Endothelial cell of umbilical vein (primary cell): ENCODE results near the gene RALGAPA1. TPM values are rescaled to one million over a fixed set of nuclear protein-coding genes. Genes with fewer than 3 reads are reported as not detected.

Source experiments
- BruUV-seq: library from RNA; stranded (reverse); fragments of 400-500 nt; replicated peaks from 2 replicates; lab custom pipeline; 2021; lab: Mats Ljungman, UMichigan
- CTCF ChIA-PET: fragments of 300-600, 350-600 bp; sonication (Branson Sonifier 250); formaldehyde crosslinking; loops from one replicate; lab custom pipeline; 2021; ENCODE audit warnings: antibody characterized with exemption, inconsistent platforms; lab: Charles Lee
- POLR2A ChIA-PET: fragments of 300-600, 350-600 bp; sonication (Branson Sonifier 250); formaldehyde crosslinking; loops from one replicate; lab custom pipeline; 2021; ENCODE audit warnings: antibody characterized with exemption, inconsistent platforms; lab: Charles Lee
- DNase-seq: peaks from one replicate; pipeline ENCODE4 v3.0.0-alpha.2; 2011; ENCODE audit warnings: low read depth, low spot score
- FAIRE-seq: peaks from 2 replicates; lab custom pipeline; 2011; peaks lifted over from hg19 to GRCh38; lab: Jason Lieb, UNC
- H2AFZ ChIP-seq: 2 replicates; pipeline ENCODE4 v1.6.0; 2012; ENCODE audit warnings: low read depth, low read length, control low read depth, inconsistent platforms
- H3K27ac ChIP-seq: 2 replicates; pipeline ENCODE4 v1.5.1; 2011; ENCODE audit warnings: low read depth, mild to moderate bottlenecking, control low read depth, low read length, moderate library complexity; ENCODE audit not compliant: insufficient read depth
- H3K27me3 ChIP-seq, 2 experiments: 2 replicates each; pipeline versions ENCODE4 v1.6.0 to v1.6.1; 2011; ENCODE audit warnings: low read length in 2 of 2, mixed read lengths in 1 of 2; ENCODE audit not compliant: control insufficient read depth in 2 of 2, insufficient read depth in 2 of 2
- H3K36me3 ChIP-seq, 2 experiments: 2 replicates in 1 of 2; 3 replicates in 1 of 2; pipeline ENCODE4 v1.5.1; 2011; ENCODE audit warnings: low read length in 2 of 2, mild to moderate bottlenecking in 1 of 2, moderate library complexity in 1 of 2; ENCODE audit not compliant: control insufficient read depth in 2 of 2, insufficient read depth in 2 of 2; ENCODE audit errors: extremely low read depth in 1 of 2
- H3K4me1 ChIP-seq: 3 replicates; pipeline ENCODE4 v1.5.1; 2011; ENCODE audit warnings: mild to moderate bottlenecking, low read length; ENCODE audit not compliant: control insufficient read depth, insufficient read depth; ENCODE audit errors: extremely low read depth
- H3K4me2 ChIP-seq: 2 replicates; pipeline ENCODE4 v1.6.1; 2011; ENCODE audit warnings: low read length, control low read depth, mixed read lengths; ENCODE audit not compliant: insufficient read depth
- H3K4me3 ChIP-seq, 3 experiments: fragments of 200-600 bp in 1 of 3; sonication (generic), shearing (Covaris generic) in 1 of 3; replicated peaks in 1 of 3; 2 replicates each; pipeline ENCODE4 v1.5.1; 2011 to 2016; ENCODE audit warnings: control low read depth in 3 of 3, low read length in 3 of 3, mild to moderate bottlenecking in 2 of 3, inconsistent platforms in 1 of 3, low read depth in 1 of 3, moderate library complexity in 1 of 3; ENCODE audit not compliant: insufficient read depth in 1 of 3
- H3K79me2 ChIP-seq: 2 replicates; pipeline ENCODE4 v1.6.0; 2012; ENCODE audit warnings: low read length, inconsistent platforms; ENCODE audit not compliant: control insufficient read depth, insufficient read depth
- H3K9ac ChIP-seq: replicated peaks from 2 replicates; pipeline ENCODE3; 2011; ENCODE audit warnings: low read length, control low read depth; ENCODE audit not compliant: insufficient read depth; ENCODE audit errors: extremely low read depth
- H3K9me1 ChIP-seq: replicated peaks from 3 replicates; pipeline ENCODE4 v1.6.0; 2011; ENCODE audit warnings: mild to moderate bottlenecking, low read length; ENCODE audit not compliant: control insufficient read depth, insufficient read depth; ENCODE audit errors: extremely low read depth
- H3K9me3 ChIP-seq: replicated peaks from 2 replicates; pipeline ENCODE4 v1.5.1; 2012; ENCODE audit warnings: low read length, inconsistent platforms; ENCODE audit not compliant: control insufficient read depth, insufficient read depth
- H4K20me1 ChIP-seq: replicated peaks from 2 replicates; pipeline ENCODE3; 2011; ENCODE audit warnings: mild to moderate bottlenecking, low read length; ENCODE audit not compliant: control insufficient read depth, insufficient read depth; ENCODE audit errors: extremely low read depth
- EZH2 ChIP-seq: IDR thresholded peaks from 2 replicates; pipeline ENCODE4 v1.6.1; 2012; ENCODE audit warnings: borderline replicate concordance, low read depth, mild to moderate bottlenecking, moderate library complexity, low read length, inconsistent platforms; ENCODE audit not compliant: severe bottlenecking
- FOS ChIP-seq: IDR thresholded peaks from 2 replicates; pipeline ENCODE4 v1.6.1; 2011; ENCODE audit warnings: mild to moderate bottlenecking, low read length, moderate library complexity, borderline replicate concordance; ENCODE audit not compliant: insufficient read depth
- GATA2 ChIP-seq: IDR thresholded peaks from 2 replicates; pipeline ENCODE4 v1.7.0; 2011; ENCODE audit warnings: low read depth, mild to moderate bottlenecking, moderate library complexity, mixed read lengths, low read length; ENCODE audit not compliant: insufficient read length, insufficient read depth
- JUN ChIP-seq: IDR thresholded peaks from 2 replicates; pipeline ENCODE4 v1.6.1; 2011; ENCODE audit warnings: borderline replicate concordance, low read depth; ENCODE audit not compliant: insufficient read length, insufficient read depth
- MYC ChIP-seq: IDR thresholded peaks from one replicate; pipeline ENCODE4 v1.6.1; 2011; ENCODE audit warnings: mild to moderate bottlenecking, low read depth, low read length
- POLR2A ChIP-seq: IDR thresholded peaks from 2 replicates; pipeline ENCODE4 v1.6.1; 2012; ENCODE audit warnings: low read depth, mild to moderate bottlenecking, control low read depth, low read length
- POLR2AphosphoS5 ChIP-seq: IDR thresholded peaks from 2 replicates; pipeline ENCODE4 v1.6.1; 2012; ENCODE audit warnings: low read depth, mild to moderate bottlenecking, control low read depth, low read length, moderate library complexity; ENCODE audit not compliant: insufficient read depth
- dilution Hi-C: fragments of 300-500 bp; cut with MboI; formaldehyde crosslinking; loops from one replicate; pipeline ENCODE4 v1.15.0; 2019; ENCODE audit warnings: low sequenced_read_pairs; ENCODE audit not compliant: extremely low pct_ligation_motif_present
- intact Hi-C: fragments of 100-400 bp; cut with micrococcal nuclease; formaldehyde crosslinking; loops from one replicate; pipeline ENCODE4 v1.10.0; 2022
- polyA plus RNA-seq, 4 experiments: library from polyadenylated mRNA; depleted of rRNA in 3 of 4; stranded (reverse) in 3 of 4; unstranded in 1 of 4; fragments of >200 nt; gene quantifications; 2 replicates each; pipeline versions ENCODE4 v1.2.1 to v1.2.3, GENCODE V29; 2011 to 2012; ENCODE audit warnings: missing spikeins in 1 of 4
- total RNA-seq: library from RNA; stranded (reverse); gene quantifications from 2 replicates; pipeline ENCODE4 v1.2.3, GENCODE V29; 2021
- TF ChIP-seq, protein P1 (sequence below), 2 donors: IDR thresholded peaks; 1 replicate in 1 of 2; 2 replicates in 1 of 2; pipeline ENCODE4 v1.5.1; 2011; ENCODE audit warnings: low read length in 2 of 2, mild to moderate bottlenecking in 2 of 2, moderate library complexity in 2 of 2, control low read depth in 1 of 2, inconsistent platforms in 1 of 2, low read depth in 1 of 2; ENCODE audit not compliant: insufficient read depth in 1 of 2; ENCODE audit errors: extremely low read depth in 1 of 2
- TF ChIP-seq, protein P2 (sequence below): IDR thresholded peaks from 2 replicates; pipeline ENCODE4 v1.6.1; 2011; ENCODE audit not compliant: insufficient read depth, insufficient read length

Gene RALGAPA1
- total and polyA plus RNA-seq, 2 donors (not counting 3 experiments of a cell fraction or from before 2014, with no cell fraction given), result 6.1 to 30.9 TPM

DNA sequence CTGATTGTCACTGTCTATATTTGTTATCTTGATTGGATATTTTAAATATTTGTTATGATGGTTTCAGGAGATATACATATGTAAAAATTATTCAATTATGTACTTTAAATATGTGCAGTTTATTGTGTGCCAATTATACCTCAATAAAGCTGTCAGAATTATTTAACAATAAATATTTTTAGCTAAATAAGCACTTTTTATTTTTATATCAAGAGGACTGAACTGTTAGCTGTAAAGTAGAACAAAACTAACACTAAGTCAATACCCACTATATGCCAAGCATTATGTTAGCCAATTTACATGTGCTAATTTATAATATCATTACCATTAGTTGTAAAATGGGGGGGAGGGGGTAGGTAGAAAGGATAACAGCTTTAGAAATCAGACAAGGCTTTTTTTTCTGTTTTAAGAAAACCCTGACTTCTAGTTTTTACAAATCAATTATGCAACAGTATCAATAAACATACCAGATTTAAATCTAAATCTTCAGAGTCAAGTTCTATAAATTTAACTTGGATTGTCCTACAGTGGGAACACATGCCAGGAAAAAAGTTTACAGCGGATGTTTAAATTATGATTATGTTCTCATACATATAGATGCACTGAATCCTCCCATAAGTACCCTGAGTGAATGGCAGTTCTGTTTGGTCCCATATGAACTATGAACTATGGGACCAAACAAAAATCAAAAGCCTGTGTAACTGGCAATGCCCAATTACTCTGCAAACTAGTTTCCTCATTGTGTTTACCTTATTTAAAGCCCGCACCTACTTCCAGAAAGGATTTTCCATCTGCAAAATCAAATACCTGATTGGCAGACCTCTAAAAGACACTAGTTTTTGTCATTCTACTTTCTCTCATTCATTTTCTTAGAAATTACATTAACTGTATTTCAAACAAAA, 2.8 kb downstream of the RALGAPA1 start:
- TF ChIP-seq GATA2 (no peak), POLR2A (no peak), MYC (no peak), JUN (no peak), FOS (no peak), POLR2AphosphoS5 (no peak), EZH2 (no peak)
- TF ChIP-seq, protein P1, sequence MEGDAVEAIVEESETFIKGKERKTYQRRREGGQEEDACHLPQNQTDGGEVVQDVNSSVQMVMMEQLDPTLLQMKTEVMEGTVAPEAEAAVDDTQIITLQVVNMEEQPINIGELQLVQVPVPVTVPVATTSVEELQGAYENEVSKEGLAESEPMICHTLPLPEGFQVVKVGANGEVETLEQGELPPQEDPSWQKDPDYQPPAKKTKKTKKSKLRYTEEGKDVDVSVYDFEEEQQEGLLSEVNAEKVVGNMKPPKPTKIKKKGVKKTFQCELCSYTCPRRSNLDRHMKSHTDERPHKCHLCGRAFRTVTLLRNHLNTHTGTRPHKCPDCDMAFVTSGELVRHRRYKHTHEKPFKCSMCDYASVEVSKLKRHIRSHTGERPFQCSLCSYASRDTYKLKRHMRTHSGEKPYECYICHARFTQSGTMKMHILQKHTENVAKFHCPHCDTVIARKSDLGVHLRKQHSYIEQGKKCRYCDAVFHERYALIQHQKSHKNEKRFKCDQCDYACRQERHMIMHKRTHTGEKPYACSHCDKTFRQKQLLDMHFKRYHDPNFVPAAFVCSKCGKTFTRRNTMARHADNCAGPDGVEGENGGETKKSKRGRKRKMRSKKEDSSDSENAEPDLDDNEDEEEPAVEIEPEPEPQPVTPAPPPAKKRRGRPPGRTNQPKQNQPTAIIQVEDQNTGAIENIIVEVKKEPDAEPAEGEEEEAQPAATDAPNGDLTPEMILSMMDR (IDR thresholded peaks at IDR 0.05; ENCODE audit: extremely low read depth in 1 of 2, insufficient read depth in 1 of 2, low read depth in 1 of 2, low read length in 2 of 2), result no peak
- TF ChIP-seq, protein P2, sequence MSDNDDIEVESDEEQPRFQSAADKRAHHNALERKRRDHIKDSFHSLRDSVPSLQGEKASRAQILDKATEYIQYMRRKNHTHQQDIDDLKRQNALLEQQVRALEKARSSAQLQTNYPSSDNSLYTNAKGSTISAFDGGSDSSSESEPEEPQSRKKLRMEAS, result no peak

More for the DNA sequence above, 2.8 kb downstream of the RALGAPA1 start:
- Histone ChIP-seq H3K27ac (no peak overlapping the region), H3K27me3 (no peaks in the 10 kb centered on the region), H4K20me1 (no peaks in the 10 kb centered on the region), H3K36me3 (no peaks in the 10 kb centered on the region), H3K9ac (no peak overlapping the region), H3K4me2 (no peak overlapping the region), H3K79me2 (peaks cover 24% of the 10 kb centered on the region), H3K4me3 (no peak overlapping the region), H3K9me1 (no peaks in the 10 kb centered on the region), H3K9me3 (no peaks in the 10 kb centered on the region), H2AFZ (no peak overlapping the region), H3K4me1 (peaks cover 8% of the 10 kb centered on the region)
- no TSS peak for BruUV-seq
- ChIA-PET POLR2A (no interaction called here), CTCF (interaction anchor here (1.0 to 2.9 kb wide), 3 partner anchors 8 to 14 kb away, joined by 3 to 16 read pairs (median 4); no protein-coding TSS in a partner anchor)
- dilution Hi-C loops (no loop called here), intact Hi-C loops (loop anchor here (5.0 to 10.0 kb wide), 2 partner anchors 274 to 511 kb away; partner anchors contain the start of genes INSM2 and PSMA6)
- FAIRE-seq (no peak), DNase-seq (no peak)
